GM21723 (cell line): ENCODE measurements around the gene SRRM4.
"Not testable (repeated sequence)": the region's sequence is repeated elsewhere in the genome, so short reads cannot be mapped to it uniquely, and the experiment has no call there.

ENCODE experiments used
- ATAC-seq: cut with Tn5 transposase; IDR thresholded peaks from one replicate; pipeline ENCODE4 v1.9.1; 2021; ENCODE audit warnings: mild to moderate bottlenecking, moderate library complexity; ENCODE audit not compliant: unreplicated experiment

Gene SRRM4

GRCh38 chr12:118981285-118982211 lies at the start of gene SRRM4:
Gene SRRM4, plus strand, starts transcription at chr12:118981541. Its CDS starts 342 bp downstream, at chr12:118981883.
- ATAC-seq: no peak

- no peak for ATAC-seq
These were observed 35.1 kb upstream of the SRRM4 start for GRCh38 chr12:118946256-118946655.

- ATAC-seq: no peak
These were observed 22.8 kb upstream of the SRRM4 start for GRCh38 chr12:118958520-118958919.

- no peak for ATAC-seq
These were observed 22.0 kb upstream of the SRRM4 start for GRCh38 chr12:118959348-118959747.

GRCh38 chr12:118959985-118960560 lies 21.3 kb upstream of the SRRM4 start:
- no peak for ATAC-seq

- no peak for ATAC-seq
These were observed 20.5 kb upstream of the SRRM4 start for GRCh38 chr12:118960865-118961264.

GRCh38 chr12:118964988-118965387 lies 16.4 kb upstream of the SRRM4 start:
- no peak for ATAC-seq

GRCh38 chr12:118970856-118971255 lies 10.5 kb upstream of the SRRM4 start:
- ATAC-seq: no peak

- no peak for ATAC-seq
These were observed 8.4 kb upstream of the SRRM4 start for GRCh38 chr12:118972982-118973381.

GRCh38 chr12:118979763-118980406 lies 1.5 kb upstream of the SRRM4 start:
- ATAC-seq: no peak

- no peak for ATAC-seq
These were observed 830 bp upstream of the SRRM4 start for GRCh38 chr12:118980407-118981014.

- no peak for ATAC-seq
These were observed 961 bp downstream of the SRRM4 start for GRCh38 chr12:118982302-118982701.

GRCh38 chr12:118982984-118983761 lies 1.8 kb downstream of the SRRM4 start:
- ATAC-seq: no peak

GRCh38 chr12:118984161-118984943 lies 3.0 kb downstream of the SRRM4 start:
- no peak for ATAC-seq

GRCh38 chr12:118986050-118986449 lies 4.7 kb downstream of the SRRM4 start:
- ATAC-seq: no peak

- no peak for ATAC-seq
These were observed 17.8 kb downstream of the SRRM4 start for GRCh38 chr12:118999107-118999506.

- ATAC-seq: no peak
These were observed 23.7 kb downstream of the SRRM4 start for GRCh38 chr12:119005085-119005484.

- no peak for ATAC-seq
These were observed 24.6 kb downstream of the SRRM4 start for GRCh38 chr12:119005913-119006312.

GRCh38 chr12:119006746-119007145 lies 25.4 kb downstream of the SRRM4 start:
- ATAC-seq: no peak

- not testable (repeated sequence) for ATAC-seq
These were observed 26.9 kb downstream of the SRRM4 start for GRCh38 chr12:119008273-119008672.
